Natural killer cell (primary cell): Measurements from ENCODE around the gene OR5H14. TPM values are rescaled to one million over a fixed set of nuclear protein-coding genes. Genes with fewer than 3 reads are reported as not detected.
"Not testable (repeated sequence)": the region's sequence is repeated elsewhere in the genome, so short reads cannot be mapped to it uniquely, and the experiment has no call there.

Experiments
- ATAC-seq, 3 donors: fragments of 150-1000 bp in 2 of 3; fragments of 200-7000 bp in 1 of 3; cut with Tn5 transposase; 1 replicate in 1 of 3; 2 replicates in 2 of 3; pipeline ENCODE4 v1.10.0; 2021; ENCODE audit warnings: mild to moderate bottlenecking in 2 of 3, moderate library complexity in 2 of 3
- DNase-seq, 2 donors: peaks; one replicate each; pipeline versions ENCODE4 v3.0.0 to v3.0.0-alpha.2; 2013 to 2021; ENCODE audit warnings: mixed read lengths in 1 of 2
- H3K27ac ChIP-seq: one replicate; pipeline ENCODE4 v1.5.1; 2013; ENCODE audit warnings: mild to moderate bottlenecking, low read length
- H3K27me3 ChIP-seq: one replicate; pipeline ENCODE4 v1.6.1; 2013; ENCODE audit warnings: low read length; ENCODE audit not compliant: control insufficient read depth, insufficient read depth
- H3K36me3 ChIP-seq: one replicate; pipeline ENCODE4 v1.6.1; 2013; ENCODE audit warnings: low read length; ENCODE audit not compliant: control insufficient read depth, insufficient read depth
- H3K4me1 ChIP-seq: one replicate; pipeline ENCODE4 v1.6.1; 2013; ENCODE audit warnings: low read length; ENCODE audit not compliant: control insufficient read depth, insufficient read depth
- H3K4me3 ChIP-seq: one replicate; pipeline ENCODE4 v1.5.1; 2013; ENCODE audit warnings: low read length
- H3K9me3 ChIP-seq: one replicate; pipeline ENCODE4 v1.6.1; 2013; ENCODE audit warnings: low read length; ENCODE audit not compliant: control insufficient read depth, insufficient read depth
- H3K27ac Mint-ChIP-seq, 2 donors: one replicate each; pipeline ENCODE4 v1.8.0; 2022; ENCODE audit warnings: mild to moderate bottlenecking in 2 of 2, mixed read lengths in 2 of 2, moderate library complexity in 1 of 2
- H3K27me3 Mint-ChIP-seq, 2 donors: one replicate each; pipeline ENCODE4 v1.8.0; 2022; ENCODE audit warnings: low read depth in 2 of 2, mixed read lengths in 2 of 2
- H3K36me3 Mint-ChIP-seq: one replicate; pipeline ENCODE4 v1.8.0; 2022; ENCODE audit warnings: mixed read lengths
- H3K4me1 Mint-ChIP-seq, 2 donors: one replicate each; pipeline ENCODE4 v1.8.0; 2022; ENCODE audit warnings: mixed read lengths in 2 of 2
- H3K4me3 Mint-ChIP-seq: one replicate; pipeline ENCODE4 v1.8.0; 2022; ENCODE audit warnings: mild to moderate bottlenecking, moderate library complexity, mixed read lengths
- H3K9me3 Mint-ChIP-seq, 2 donors: one replicate each; pipeline ENCODE4 v1.8.0; 2022; ENCODE audit warnings: mixed read lengths in 2 of 2
- WGBS: methylation state at CpG from one replicate; pipeline ENCODE4 v1.1.7; 2013; ENCODE audit warnings: missing lambda C conversion rate; ENCODE audit not compliant: insufficient coverage; 5-methylcytosine and 5-hydroxymethylcytosine counted together
- intact Hi-C: fragments of 100-400 bp; cut with micrococcal nuclease; formaldehyde crosslinking; loops from one replicate; pipeline ENCODE4 v1.14.2; 2022
- total RNA-seq, 4 donors: library from RNA; stranded (reverse); fragments of 120-200 nt in 1 of 4; gene quantifications; one replicate each; pipeline versions ENCODE4 v1.2.3 to v1.2.4, GENCODE V29; 2013 to 2022
- TF ChIP-seq, protein P1 (sequence below): fragments of 200-600 bp; IDR thresholded peaks from one replicate; pipeline ENCODE4 v1.8.0; 2022; ENCODE audit warnings: antibody characterized with exemption

OR5H14 gene
- total RNA-seq, 3 donors from 2014 or later (not counting 1 experiment from before 2014, with no cell fraction given) = not detected

DNA sequence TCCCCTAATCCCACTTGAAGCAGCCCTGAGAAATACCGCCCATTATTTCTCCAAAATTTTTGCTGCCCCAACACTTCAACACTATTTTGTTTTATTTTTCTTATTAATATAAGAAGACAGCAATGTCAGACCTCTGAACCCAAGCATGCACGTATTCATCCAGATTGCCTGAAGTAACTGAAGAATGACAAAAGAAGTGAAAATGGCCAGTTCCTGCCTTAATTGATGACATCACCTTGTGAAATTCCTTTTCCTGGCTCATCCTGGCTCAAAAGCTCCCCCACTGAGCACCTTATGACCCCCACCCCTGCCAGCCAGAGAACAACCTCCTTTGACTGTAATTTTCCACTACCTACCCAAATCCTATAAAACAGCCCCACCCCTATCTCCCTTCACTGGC, 49.0 kb downstream of the OR5H14 start:
- H3K4me3 ChIP-seq, H3K9me3 Mint-ChIP-seq, H3K4me1 ChIP-seq, H3K27me3 Mint-ChIP-seq, DNase-seq, H3K27ac Mint-ChIP-seq, H3K36me3 Mint-ChIP-seq, H3K27me3 ChIP-seq, intact Hi-C loops, H3K9me3 ChIP-seq, H3K27ac ChIP-seq, H3K36me3 ChIP-seq, H3K4me3 Mint-ChIP-seq, H3K4me1 Mint-ChIP-seq, ATAC-seq: not testable (repeated sequence)
- 90% methylated on average over 2 of the region's 2 CpGs for WGBS

DNA sequence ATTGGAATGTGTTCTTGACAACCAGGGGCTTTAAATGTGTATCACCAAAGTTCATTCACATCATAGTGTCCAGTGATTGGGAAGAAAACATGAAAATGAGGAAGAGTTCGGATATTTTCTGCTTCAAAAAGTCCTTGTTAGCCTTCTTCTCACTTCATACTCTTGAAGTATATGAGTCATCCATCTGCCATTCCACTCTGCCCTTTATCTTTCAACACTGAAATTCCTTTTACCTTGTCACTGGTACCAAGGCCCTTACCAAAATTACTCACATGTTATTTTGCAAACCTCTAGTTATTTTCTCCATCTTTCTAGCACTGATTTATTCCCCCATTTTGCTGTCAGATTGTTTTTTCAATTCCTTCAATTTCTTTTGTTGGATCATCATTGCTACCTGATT, 51.7 kb downstream of the OR5H14 start:
- H3K4me1 ChIP-seq = no peaks in the 10 kb centered on the region
- TF ChIP-seq, protein P1, sequence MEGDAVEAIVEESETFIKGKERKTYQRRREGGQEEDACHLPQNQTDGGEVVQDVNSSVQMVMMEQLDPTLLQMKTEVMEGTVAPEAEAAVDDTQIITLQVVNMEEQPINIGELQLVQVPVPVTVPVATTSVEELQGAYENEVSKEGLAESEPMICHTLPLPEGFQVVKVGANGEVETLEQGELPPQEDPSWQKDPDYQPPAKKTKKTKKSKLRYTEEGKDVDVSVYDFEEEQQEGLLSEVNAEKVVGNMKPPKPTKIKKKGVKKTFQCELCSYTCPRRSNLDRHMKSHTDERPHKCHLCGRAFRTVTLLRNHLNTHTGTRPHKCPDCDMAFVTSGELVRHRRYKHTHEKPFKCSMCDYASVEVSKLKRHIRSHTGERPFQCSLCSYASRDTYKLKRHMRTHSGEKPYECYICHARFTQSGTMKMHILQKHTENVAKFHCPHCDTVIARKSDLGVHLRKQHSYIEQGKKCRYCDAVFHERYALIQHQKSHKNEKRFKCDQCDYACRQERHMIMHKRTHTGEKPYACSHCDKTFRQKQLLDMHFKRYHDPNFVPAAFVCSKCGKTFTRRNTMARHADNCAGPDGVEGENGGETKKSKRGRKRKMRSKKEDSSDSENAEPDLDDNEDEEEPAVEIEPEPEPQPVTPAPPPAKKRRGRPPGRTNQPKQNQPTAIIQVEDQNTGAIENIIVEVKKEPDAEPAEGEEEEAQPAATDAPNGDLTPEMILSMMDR = no peak
- 41% methylated on average over 1 of the region's 1 CpG for WGBS
- H3K27me3 ChIP-seq = no peaks in the 10 kb centered on the region
- no peak overlapping the region for H3K4me3 ChIP-seq
- H3K36me3 ChIP-seq = no peaks in the 10 kb centered on the region
- Mint-ChIP-seq H3K27me3 (no peaks in the 10 kb centered on the region), H3K9me3 (no peaks in the 10 kb centered on the region), H3K36me3 (no peaks in the 10 kb centered on the region), H3K27ac (no peak overlapping the region), H3K4me1 (no peaks in the 10 kb centered on the region), H3K4me3 (no peak overlapping the region)
- no peaks in the 10 kb centered on the region for H3K9me3 ChIP-seq
- intact Hi-C loops = no loop called here
- no peak overlapping the region for H3K27ac ChIP-seq
- DNase-seq = no peak
- no peak for ATAC-seq

Other genes starting within 250 kb of the OR5H14 start
- 10 to 100 TPM in 2 of 3 donors, 1 to 10 TPM in 1; 8.7 to 16.2 (median 13.5) TPM for gene RIOX2, start 175.0 kb upstream of the OR5H14 start, total RNA-seq
- gene GABRR3, start 112.2 kb upstream of the OR5H14 start, total RNA-seq = not detected
- gene OR5AC2, start 60.3 kb upstream of the OR5H14 start, total RNA-seq = not detected
- gene OR5H1, start 16.8 kb upstream of the OR5H14 start, total RNA-seq = not detected
- not detected for gene OR5H15, start 19.2 kb downstream of the OR5H14 start, total RNA-seq
- not detected for gene OR5H6, start 116.8 kb downstream of the OR5H14 start, total RNA-seq
- not detected for gene OR5H2, start 135.0 kb downstream of the OR5H14 start, total RNA-seq
- not detected for gene OR5K4, start 206.4 kb downstream of the OR5H14 start, total RNA-seq
- not detected for gene OR5K3, start 243.2 kb downstream of the OR5H14 start, total RNA-seq